Nucleus accumbens (tissue), 56 donors: ENCODE measurements around the gene PRKG2.
"Not testable (repeated sequence)": the region's sequence is repeated elsewhere in the genome, so short reads cannot be mapped to it uniquely, and the experiment has no call there.

Experiments
- DNase-seq, 56 donors: peaks; one replicate each; lab custom pipeline; 2025; lab: John Stamatoyannopoulos, UW

Gene PRKG2

GRCh38 chr4:81164126-81164525, 50.9 kb downstream of the PRKG2 start:
- DNase-seq, result no peak

DNA sequence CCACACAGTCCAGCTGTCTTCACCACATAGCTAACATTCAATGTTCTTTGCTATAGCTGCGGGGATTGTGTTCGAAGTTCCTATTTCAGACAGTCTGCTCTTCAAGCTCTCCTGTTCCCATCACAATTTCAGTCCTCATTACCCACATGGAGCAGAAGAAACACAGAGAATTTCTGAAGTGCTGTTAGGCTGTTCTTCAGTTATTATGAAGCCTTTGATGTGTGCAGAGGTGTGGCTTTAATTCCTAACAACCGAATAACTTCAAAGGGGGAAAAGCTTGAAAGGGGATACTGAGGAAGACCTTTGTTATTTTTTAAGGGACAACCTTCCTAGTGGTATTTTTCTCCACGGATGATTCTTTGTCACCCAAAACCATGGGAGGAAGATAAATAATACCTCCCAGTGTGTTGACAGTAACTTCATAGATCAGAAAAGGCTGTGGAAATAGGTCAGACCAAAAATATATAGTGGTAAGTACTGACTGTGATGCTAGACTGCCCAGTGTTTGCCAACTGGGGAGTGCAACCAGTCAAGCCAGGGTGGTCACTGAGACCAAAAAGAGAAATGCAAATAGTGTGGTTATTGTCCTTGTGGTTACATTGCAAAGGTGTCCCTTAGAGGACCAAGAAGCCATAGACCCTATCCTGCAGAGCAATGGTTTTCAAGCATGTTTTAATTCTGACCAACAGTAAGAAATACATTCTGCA, 52.1 kb downstream of the PRKG2 start:
- DNase-seq, result no peak

GRCh38 chr4:81153714-81154323, 61.2 kb downstream of the PRKG2 start:
- not testable (repeated sequence) for DNase-seq

DNA sequence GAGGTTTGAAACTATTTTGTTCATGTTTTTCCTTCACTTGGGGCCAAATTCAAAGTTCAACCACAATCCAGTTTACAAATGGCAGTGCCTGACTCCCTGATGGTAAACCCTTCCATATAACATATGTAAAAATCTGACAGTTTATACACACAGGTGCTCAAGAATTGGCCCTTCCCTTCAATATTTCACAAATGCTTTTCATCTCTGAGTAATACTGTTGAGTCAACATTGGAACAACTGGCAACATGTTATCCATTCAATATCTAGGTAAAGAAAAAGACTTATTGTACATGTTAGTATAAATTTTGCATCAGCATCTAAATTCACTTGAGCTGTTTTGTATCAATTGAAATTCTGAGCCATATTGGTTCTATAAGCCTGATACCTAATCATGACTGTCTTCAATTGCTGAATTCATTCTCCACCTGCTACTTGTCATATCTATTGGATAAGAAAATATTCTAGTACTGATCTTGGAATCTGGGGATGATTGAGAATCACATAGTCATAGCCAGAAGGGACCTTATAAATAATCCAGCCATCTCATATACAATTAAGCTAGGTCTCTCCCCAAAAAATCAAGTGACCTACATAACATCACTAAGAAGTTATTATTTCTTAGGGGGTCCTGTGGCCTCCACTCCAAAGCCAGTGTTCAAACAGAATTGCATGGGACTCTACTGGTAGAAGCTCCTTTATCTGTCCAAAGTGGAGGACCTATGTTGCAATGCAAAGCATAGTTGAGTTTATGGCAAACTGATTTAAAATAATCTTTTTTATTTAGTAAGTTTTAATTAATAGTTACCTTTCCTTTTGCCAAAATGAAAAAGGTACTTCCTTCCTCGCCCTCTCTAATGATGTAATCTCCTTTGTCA, 61.9 kb downstream of the PRKG2 start:
- no peak for DNase-seq

DNA sequence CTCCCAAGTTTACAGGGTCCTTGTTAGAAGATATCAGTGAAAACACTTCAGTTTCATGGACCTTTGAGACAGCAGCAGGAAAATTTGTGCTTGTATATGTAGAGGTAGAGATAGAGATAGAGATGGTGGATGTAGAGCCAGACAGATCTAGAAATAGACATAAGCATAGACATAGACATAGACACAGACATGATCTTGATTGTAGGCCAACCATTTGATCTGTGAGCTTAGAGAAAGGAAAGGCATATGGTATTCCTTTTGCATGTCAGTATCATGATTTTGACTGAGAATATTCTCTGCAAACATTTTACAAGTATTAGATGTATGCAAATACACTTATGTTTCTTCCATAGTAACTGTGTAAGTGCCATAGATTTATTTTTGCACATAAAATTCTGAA, 65.0 kb downstream of the PRKG2 start:
- no peak for DNase-seq

GRCh38 chr4:81148576-81148975, 66.4 kb downstream of the PRKG2 start:
- no peak for DNase-seq

DNA sequence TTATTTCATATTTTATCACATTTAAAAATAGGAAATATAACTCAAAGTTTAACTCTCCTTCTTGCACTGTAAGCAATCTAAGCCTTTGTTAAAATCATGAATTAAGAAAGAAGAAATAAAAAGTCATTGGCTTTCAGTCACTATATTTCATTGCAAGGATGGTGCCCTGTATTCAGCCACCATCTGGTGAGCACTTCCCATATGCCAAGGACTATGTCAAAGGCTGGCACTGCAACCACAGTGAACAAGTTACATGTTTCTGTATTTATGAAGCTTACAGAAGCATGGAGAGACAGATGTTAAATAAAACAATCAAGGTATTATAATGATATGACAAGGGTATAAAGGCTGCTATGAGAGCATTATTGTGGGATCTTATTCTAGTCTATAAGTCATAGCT, 68.6 kb downstream of the PRKG2 start:
- DNase-seq, result no peak

GRCh38 chr4:81143183-81143582, 71.8 kb downstream of the PRKG2 start:
- DNase-seq, result no peak

GRCh38 chr4:81142744-81143143, 72.3 kb downstream of the PRKG2 start:
- no peak for DNase-seq

DNA sequence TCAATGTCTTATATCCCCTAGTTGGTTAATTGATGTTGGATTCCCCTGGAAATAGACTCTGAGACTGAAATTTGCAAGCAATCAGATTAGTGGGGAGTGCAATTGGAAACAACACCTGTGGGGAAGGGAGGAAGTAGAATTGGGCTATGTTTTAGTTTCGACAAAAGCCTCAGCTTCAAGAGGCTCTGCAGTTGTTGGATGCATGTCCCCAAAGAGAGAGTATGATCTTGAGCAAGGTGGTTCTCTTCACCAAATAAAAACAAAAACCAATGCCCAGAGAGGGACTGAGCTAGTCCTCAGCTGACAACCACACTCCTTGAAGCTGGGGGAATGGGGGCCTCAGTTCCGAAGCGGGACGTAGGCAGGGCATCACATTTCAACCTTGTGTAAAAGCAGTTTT, 77.1 kb downstream of the PRKG2 start:
- DNase-seq, result no peak

GRCh38 chr4:81137446-81137845, 77.6 kb downstream of the PRKG2 start:
- no peak for DNase-seq

- no peak for DNase-seq
Observed at GRCh38 chr4:81136161-81136905, 78.7 kb downstream of the PRKG2 start.

DNA sequence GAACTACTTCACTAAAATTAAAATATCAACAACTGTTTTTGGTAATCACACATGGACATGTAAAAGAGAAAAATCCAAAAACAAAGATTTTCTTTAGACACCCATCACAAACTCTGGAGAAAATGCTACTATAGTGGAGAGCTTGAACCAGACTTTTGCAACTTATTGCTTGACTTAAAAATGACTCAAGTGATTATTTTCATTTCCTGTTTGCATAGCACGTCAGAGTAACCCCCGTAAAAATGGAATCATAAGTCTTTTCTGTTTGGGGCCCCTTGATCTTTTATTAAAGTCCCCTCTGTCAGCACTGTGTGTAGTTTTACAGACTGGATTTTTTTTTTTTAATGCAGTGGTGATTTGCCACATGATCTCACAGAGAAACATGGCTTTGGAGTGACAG, 79.5 kb downstream of the PRKG2 start:
- DNase-seq, result no peak

DNA sequence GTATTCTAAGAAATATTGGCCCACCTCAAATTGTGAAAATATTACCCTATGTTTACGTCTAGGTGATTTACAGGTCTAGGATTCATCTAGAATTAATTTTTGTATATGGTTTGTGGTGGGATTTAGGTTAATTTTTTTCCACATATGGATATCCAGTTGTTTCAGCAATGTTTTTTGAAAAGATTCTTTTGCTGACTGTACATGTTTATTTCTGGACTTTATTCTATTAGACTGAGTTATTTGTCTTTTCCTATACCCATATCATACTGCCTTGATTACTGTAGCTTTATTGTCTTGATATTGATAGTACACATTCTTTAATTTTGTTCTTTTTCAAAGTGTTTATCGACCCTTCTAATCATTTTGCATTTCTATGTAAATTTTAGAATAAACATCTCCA, 83.5 kb downstream of the PRKG2 start:
- no peak for DNase-seq

GRCh38 chr4:81131066-81131465, 84.0 kb downstream of the PRKG2 start:
- DNase-seq, result no peak

GRCh38 chr4:81130569-81130968, 84.5 kb downstream of the PRKG2 start:
- DNase-seq, result no peak

DNA sequence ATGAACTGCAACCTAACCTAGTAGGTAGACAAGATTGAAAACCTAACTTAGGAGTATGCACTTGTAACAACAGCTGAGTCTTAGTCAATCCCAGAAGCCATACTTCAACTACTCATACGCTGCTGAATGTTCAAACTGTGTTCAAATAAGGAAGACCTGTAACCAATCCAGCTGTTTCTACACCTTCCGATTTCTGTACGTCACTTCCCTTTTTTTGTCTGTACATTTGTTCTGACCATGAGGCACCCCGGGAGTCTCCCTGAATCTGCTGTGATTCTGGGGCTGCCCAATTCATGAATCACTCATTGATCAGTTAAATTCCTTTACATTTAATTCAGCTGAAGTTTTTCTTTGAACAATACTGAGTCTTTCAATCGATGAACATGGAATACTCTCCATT, 95.0 kb downstream of the PRKG2 start:
- DNase-seq, result no peak

- DNase-seq, result no peak
Observed at GRCh38 chr4:81118086-81118485, 96.9 kb downstream of the PRKG2 start.

- DNase-seq, result no peak
Observed at GRCh38 chr4:81116566-81116965, 98.5 kb downstream of the PRKG2 start.

- DNase-seq, result no peak
Observed at GRCh38 chr4:81113024-81113423, 102.0 kb downstream of the PRKG2 start.

DNA sequence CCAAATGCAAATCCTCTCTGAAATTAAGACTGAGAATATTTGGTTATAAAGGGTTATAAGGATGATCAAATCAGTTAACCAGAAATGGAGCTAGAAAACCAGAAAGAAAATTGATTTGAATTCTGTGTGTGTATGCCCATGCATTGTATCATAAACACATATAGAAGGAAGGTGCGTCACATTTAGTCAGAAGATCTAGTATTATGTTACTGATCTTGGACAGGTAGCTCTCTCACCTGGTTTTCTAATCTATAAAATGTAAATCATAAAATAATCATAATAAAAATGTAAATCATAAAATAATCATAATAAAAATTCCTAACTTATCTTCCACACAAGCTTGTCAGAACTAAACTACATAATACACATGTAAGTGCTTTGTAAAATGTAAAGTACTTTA, 105.7 kb downstream of the PRKG2 start:
- DNase-seq, result no peak
